IPS-11a (cell line): Measurements from ENCODE around the gene DAP.
A peak's percentile ranks its signal among the peaks of the same experiment; 100 is the strongest.

Experiments used
- H3K4me3 ChIP-seq: one replicate; pipeline ENCODE4 v1.5.1; 2013; ENCODE audit warnings: low read depth, low read length, control low read depth

The DAP gene

GRCh38 chr5:10761933-10762775 is 1.1 kb upstream of the DAP start:
- H3K4me3 ChIP-seq, result peak overlapping the region; percentile 67

- H3K4me3 ChIP-seq, result peak overlapping the region; percentile 58
Measured at GRCh38 chr5:10760921-10761184, 181 bp downstream of the DAP start.

- H3K4me3 ChIP-seq, result peak overlapping the region; percentile 58
Measured at GRCh38 chr5:10760096-10760920, 726 bp downstream of the DAP start.

GRCh38 chr5:10759111-10759510 is 1.9 kb downstream of the DAP start:
- no peak overlapping the region for H3K4me3 ChIP-seq

GRCh38 chr5:10757922-10758555 is 3.0 kb downstream of the DAP start:
- H3K4me3 ChIP-seq, result no peak overlapping the region

GRCh38 chr5:10757043-10757442 is 4.0 kb downstream of the DAP start:
- H3K4me3 ChIP-seq, result no peak overlapping the region

GRCh38 chr5:10756549-10756948 is 4.5 kb downstream of the DAP start:
- no peak overlapping the region for H3K4me3 ChIP-seq

- H3K4me3 ChIP-seq, result no peak overlapping the region
Measured at GRCh38 chr5:10753178-10753577, 7.9 kb downstream of the DAP start.

- H3K4me3 ChIP-seq, result no peak overlapping the region
Measured at GRCh38 chr5:10752451-10752850, 8.6 kb downstream of the DAP start.

- no peak overlapping the region for H3K4me3 ChIP-seq
Measured at GRCh38 chr5:10750909-10751308, 10.1 kb downstream of the DAP start.

- no peak overlapping the region for H3K4me3 ChIP-seq
Measured at GRCh38 chr5:10747678-10748622, 13.1 kb downstream of the DAP start.

- no peak overlapping the region for H3K4me3 ChIP-seq
Measured at GRCh38 chr5:10746711-10747110, 14.3 kb downstream of the DAP start.

- no peak overlapping the region for H3K4me3 ChIP-seq
Measured at GRCh38 chr5:10745133-10745532, 15.9 kb downstream of the DAP start.

GRCh38 chr5:10744681-10745080 is 16.4 kb downstream of the DAP start:
- no peak overlapping the region for H3K4me3 ChIP-seq

GRCh38 chr5:10743951-10744350 is 17.1 kb downstream of the DAP start:
- no peak overlapping the region for H3K4me3 ChIP-seq

GRCh38 chr5:10743526-10743925 is 17.5 kb downstream of the DAP start:
- no peak overlapping the region for H3K4me3 ChIP-seq

GRCh38 chr5:10741661-10742060 is 19.4 kb downstream of the DAP start:
- H3K4me3 ChIP-seq, result no peak overlapping the region

- no peak overlapping the region for H3K4me3 ChIP-seq
Measured at GRCh38 chr5:10740384-10740783, 20.6 kb downstream of the DAP start.

- H3K4me3 ChIP-seq, result no peak overlapping the region
Measured at GRCh38 chr5:10737880-10738279, 23.2 kb downstream of the DAP start.

GRCh38 chr5:10736808-10737207 is 24.2 kb downstream of the DAP start:
- no peak overlapping the region for H3K4me3 ChIP-seq

- no peak overlapping the region for H3K4me3 ChIP-seq
Measured at GRCh38 chr5:10736354-10736753, 24.7 kb downstream of the DAP start.
